ENCODE data around the gene LRRTM2.

DNA sequence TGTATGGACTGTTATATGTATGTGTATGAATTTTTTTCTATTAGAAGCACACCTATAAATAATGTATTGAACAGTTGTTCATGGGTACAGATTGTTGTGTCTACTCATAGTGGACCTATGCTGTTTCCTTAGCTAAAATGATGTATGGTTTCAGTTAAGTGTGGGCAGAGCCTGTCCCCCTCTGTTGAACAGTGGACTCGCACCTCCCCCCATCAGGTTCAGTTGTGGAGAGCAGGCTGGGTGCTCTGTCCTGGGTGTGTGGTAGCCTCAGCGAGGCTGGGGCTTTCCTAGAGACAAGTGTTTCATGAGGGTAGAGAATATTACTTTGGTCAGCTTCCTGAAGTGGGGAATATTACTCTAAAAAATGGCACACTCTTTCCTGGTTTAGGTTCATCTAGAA, 47.4 kb upstream of the LRRTM2 start:
- TF ChIP-seq, protein P1, sequence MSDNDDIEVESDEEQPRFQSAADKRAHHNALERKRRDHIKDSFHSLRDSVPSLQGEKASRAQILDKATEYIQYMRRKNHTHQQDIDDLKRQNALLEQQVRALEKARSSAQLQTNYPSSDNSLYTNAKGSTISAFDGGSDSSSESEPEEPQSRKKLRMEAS (IDR thresholded peaks at IDR 0.05), result no peak
- TF ChIP-seq, protein P2, sequence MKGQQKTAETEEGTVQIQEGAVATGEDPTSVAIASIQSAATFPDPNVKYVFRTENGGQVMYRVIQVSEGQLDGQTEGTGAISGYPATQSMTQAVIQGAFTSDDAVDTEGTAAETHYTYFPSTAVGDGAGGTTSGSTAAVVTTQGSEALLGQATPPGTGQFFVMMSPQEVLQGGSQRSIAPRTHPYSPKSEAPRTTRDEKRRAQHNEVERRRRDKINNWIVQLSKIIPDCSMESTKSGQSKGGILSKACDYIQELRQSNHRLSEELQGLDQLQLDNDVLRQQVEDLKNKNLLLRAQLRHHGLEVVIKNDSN (IDR thresholded peaks at IDR 0.05), result no peak
- TF ChIP-seq RAD21 (IDR thresholded peaks at IDR 0.05; ENCODE audit: low read depth), result no peak
- TF ChIP-seq CEBPB (IDR thresholded peaks at IDR 0.05), result no peak
- TF ChIP-seq TAF1 (IDR thresholded peaks at IDR 0.05; ENCODE audit: low read depth), result no peak
- TF ChIP-seq EP300 (IDR thresholded peaks at IDR 0.05; ENCODE audit: borderline replicate concordance), result no peak
- TF ChIP-seq ZBTB7A (IDR thresholded peaks at IDR 0.05; ENCODE audit: low read depth), result no peak

All from Ishikawa (cell line).